ENCODE measurements around the gene DOCK1. TPM values are rescaled to one million over a fixed set of nuclear protein-coding genes. Genes with fewer than 3 reads are reported as not detected.

DOCK1 gene
- total RNA-seq, 1 experiment from 2014 or later = 40.0 TPM

GRCh38 chr10:127000598-127000997, 95.4 kb downstream of the DOCK1 start:
- POLR2A ChIA-PET = no interaction called here
- intact Hi-C loops (cut with micrococcal nuclease) = no loop called here
- no TSS peak for BruUV-seq (replicated peaks)
- Mint-ChIP-seq H3K27me3 (ENCODE audit: insufficient read depth, unreplicated experiment) (no peaks in the 10 kb centered on the region), H3K27ac (ENCODE audit: low read depth, unreplicated experiment) (no peak overlapping the region), H3K4me3 (ENCODE audit: unreplicated experiment) (no peak overlapping the region), H3K9me3 (ENCODE audit: unreplicated experiment) (peaks cover 7% of the 10 kb centered on the region), H3K36me3 (ENCODE audit: insufficient read depth, unreplicated experiment) (peaks cover 74% of the 10 kb centered on the region), H3K4me1 (ENCODE audit: insufficient read depth, unreplicated experiment) (no peaks in the 10 kb centered on the region)
- DNase-seq (ENCODE audit: unreplicated experiment) = no peak
- no peak for TF ChIP-seq CTCF (IDR thresholded peaks at IDR 0.05; ENCODE audit: unreplicated experiment)
- CTCF ChIA-PET = interaction anchor here (0.6 kb wide), 2 partner anchors 24 to 79 kb away, joined by 3 to 4 read pairs; no protein-coding TSS in a partner anchor

DNA sequence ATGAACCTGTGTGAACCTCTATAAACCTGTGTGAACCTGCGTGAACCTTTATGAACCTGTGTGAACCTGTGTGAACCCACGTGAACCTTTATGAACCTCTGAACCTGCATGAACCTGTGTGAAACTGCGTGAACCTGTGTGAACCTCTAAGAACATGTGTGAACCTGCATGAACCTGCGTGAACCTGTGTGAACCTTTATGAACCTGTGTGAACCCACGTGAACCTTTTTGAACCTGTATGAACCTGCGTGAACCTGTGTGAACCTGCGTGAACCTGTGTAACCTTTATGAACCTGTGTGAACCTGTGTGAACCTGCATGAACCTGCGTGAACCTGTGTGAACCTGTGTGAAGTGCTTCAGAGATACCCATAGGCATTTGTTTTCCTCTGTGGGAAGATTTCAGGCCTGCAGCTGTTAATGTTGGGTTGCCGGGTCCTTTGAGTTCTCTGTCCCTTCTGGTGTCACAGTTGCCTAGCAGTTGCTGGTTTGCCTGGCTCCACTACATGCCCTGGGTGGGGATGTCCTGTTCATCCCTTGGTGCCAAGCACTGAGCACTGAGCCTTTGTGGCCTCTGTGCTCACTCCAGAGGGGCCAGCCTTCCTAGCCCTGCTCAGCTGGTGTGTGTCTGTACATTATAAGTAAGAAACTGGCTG, 97.9 kb downstream of the DOCK1 start:
- no TSS peak for BruUV-seq (replicated peaks)
- H3K36me3 Mint-ChIP-seq (ENCODE audit: insufficient read depth, unreplicated experiment) = peaks cover 72% of the 10 kb centered on the region

DNA sequence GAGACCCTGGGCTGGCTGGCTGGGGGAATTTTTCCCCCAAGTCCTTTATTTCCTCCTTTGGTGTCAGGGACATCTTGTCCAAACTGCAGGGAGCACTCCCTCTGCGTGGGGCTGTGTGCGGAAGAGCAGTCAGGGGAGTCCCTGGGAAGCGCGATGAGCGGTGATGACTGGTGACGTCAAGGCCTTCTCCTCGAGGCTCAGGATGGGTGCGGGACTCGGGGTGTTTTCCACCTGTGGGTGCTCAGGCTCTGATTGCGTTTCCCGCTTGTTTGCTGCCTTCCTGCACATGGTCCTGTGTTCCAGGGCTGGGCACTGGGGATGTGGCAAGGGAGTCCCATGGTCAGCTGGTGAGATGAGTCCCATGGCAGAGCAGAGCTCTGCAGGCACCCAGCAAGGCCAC, 101.2 kb downstream of the DOCK1 start:
- ChIA-PET CTCF (no interaction called here), POLR2A (no interaction called here)
- BruUV-seq (replicated peaks) = no TSS peak
- no peak for TF ChIP-seq CTCF (IDR thresholded peaks at IDR 0.05; ENCODE audit: unreplicated experiment)
- Mint-ChIP-seq H3K9me3 (ENCODE audit: unreplicated experiment) (no peaks in the 10 kb centered on the region), H3K4me3 (ENCODE audit: unreplicated experiment) (no peak overlapping the region), H3K36me3 (ENCODE audit: insufficient read depth, unreplicated experiment) (peaks cover 63% of the 10 kb centered on the region), H3K27me3 (ENCODE audit: insufficient read depth, unreplicated experiment) (no peaks in the 10 kb centered on the region), H3K4me1 (ENCODE audit: insufficient read depth, unreplicated experiment) (no peaks in the 10 kb centered on the region), H3K27ac (ENCODE audit: low read depth, unreplicated experiment) (no peak overlapping the region)
- DNase-seq (ENCODE audit: unreplicated experiment) = no peak
- intact Hi-C loops (cut with micrococcal nuclease) = no loop called here

More for the DNA sequence above, 97.9 kb downstream of the DOCK1 start:
- Mint-ChIP-seq H3K4me3 (ENCODE audit: unreplicated experiment) (no peak overlapping the region), H3K27me3 (ENCODE audit: insufficient read depth, unreplicated experiment) (no peaks in the 10 kb centered on the region), H3K27ac (ENCODE audit: low read depth, unreplicated experiment) (peak overlapping the region; percentile 33), H3K4me1 (ENCODE audit: insufficient read depth, unreplicated experiment) (no peaks in the 10 kb centered on the region), H3K9me3 (ENCODE audit: unreplicated experiment) (peaks cover 7% of the 10 kb centered on the region)
- no peak for DNase-seq (ENCODE audit: unreplicated experiment)
- CTCF ChIA-PET = no interaction called here
- TF ChIP-seq CTCF (IDR thresholded peaks at IDR 0.05; ENCODE audit: unreplicated experiment) = no peak
- POLR2A ChIA-PET = no interaction called here
- intact Hi-C loops (cut with micrococcal nuclease) = no loop called here

DNA sequence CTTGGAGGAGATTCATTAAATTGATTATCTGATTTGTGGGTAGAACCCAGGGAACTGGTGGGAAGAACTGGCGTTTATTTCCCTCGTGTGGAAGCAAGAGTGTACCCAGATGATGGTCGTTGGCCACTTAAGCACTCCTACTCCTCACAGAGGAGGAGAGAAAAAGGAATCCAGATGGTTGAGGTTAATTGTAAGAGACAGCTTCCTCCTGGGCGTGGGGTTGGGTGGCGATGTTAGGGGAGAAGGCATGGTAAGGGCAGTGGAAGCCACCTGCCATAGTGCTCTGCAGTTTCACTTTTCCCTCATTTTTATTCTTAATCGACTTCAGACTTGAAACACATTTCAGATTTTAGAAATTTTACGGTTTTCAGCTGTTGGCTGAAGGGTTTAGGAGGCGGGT, 104.1 kb downstream of the DOCK1 start:
- Mint-ChIP-seq H3K27ac (ENCODE audit: low read depth, unreplicated experiment) (no peak overlapping the region), H3K27me3 (ENCODE audit: insufficient read depth, unreplicated experiment) (no peaks in the 10 kb centered on the region), H3K4me1 (ENCODE audit: insufficient read depth, unreplicated experiment) (peaks cover 18% of the 10 kb centered on the region), H3K9me3 (ENCODE audit: unreplicated experiment) (no peaks in the 10 kb centered on the region), H3K36me3 (ENCODE audit: insufficient read depth, unreplicated experiment) (peaks cover 58% of the 10 kb centered on the region), H3K4me3 (ENCODE audit: unreplicated experiment) (no peak overlapping the region)
- TF ChIP-seq CTCF (IDR thresholded peaks at IDR 0.05; ENCODE audit: unreplicated experiment) = no peak
- ChIA-PET POLR2A (interaction anchor here (1.1 kb wide), 1 partner anchor 107 kb away, joined by 3 read pairs; no protein-coding TSS in a partner anchor), CTCF (interaction anchor here (0.6 to 0.7 kb wide), 2 partner anchors 92 to 1026 kb away, joined by 3 read pairs; no protein-coding TSS in a partner anchor)
- no TSS peak for BruUV-seq (replicated peaks)
- DNase-seq (ENCODE audit: unreplicated experiment) = no peak
- intact Hi-C loops (cut with micrococcal nuclease) = no loop called here
